K562 (cell line): ENCODE data around the gene SEC23B. TPM values are rescaled to one million over a fixed set of nuclear protein-coding genes. Genes with fewer than 3 reads are reported as not detected.

Experiments
- CREB1 ChIP-seq, 2 experiments: sonication (generic) in 1 of 2; formaldehyde crosslinking in 1 of 2; IDR thresholded peaks; 2 replicates each; pipeline versions ENCODE4 v1.6.1 to v1.8.0; 2012 to 2022; ENCODE audit warnings: inconsistent platforms in 1 of 2, mild to moderate bottlenecking in 1 of 2, missing genetic modification reagents in 1 of 2, moderate library complexity in 1 of 2
- CREM ChIP-seq: IDR thresholded peaks from 2 replicates; pipeline ENCODE4 v1.6.1; 2014; ENCODE audit warnings: antibody characterized with exemption, low read depth
- CXXC5 ChIP-seq: fragments of 250-450 bp; sonication (Bioruptor Pico); IDR thresholded peaks from 2 replicates; pipeline ENCODE4 v1.8.0; 2022; ENCODE audit warnings: inconsistent platforms, mild to moderate bottlenecking, moderate library complexity
- DDX20 ChIP-seq: fragments of 450-650 bp; IDR thresholded peaks from 2 replicates; pipeline ENCODE4 v1.6.1; 2016; ENCODE audit warnings: missing genetic modification characterization, low read depth, mild to moderate bottlenecking, missing compliant biosample characterization, moderate library complexity
- ETS2 ChIP-seq: IDR thresholded peaks from 2 replicates; pipeline ENCODE4 v1.6.1; 2016; ENCODE audit warnings: borderline replicate concordance, missing genetic modification characterization, mild to moderate bottlenecking, moderate library complexity, missing compliant biosample characterization; ENCODE audit not compliant: poor library complexity, severe bottlenecking
- MCM5 ChIP-seq: fragments of 450-650 bp; IDR thresholded peaks from 2 replicates; pipeline ENCODE4 v1.6.1; 2016; ENCODE audit warnings: low read depth
- MXI1 ChIP-seq: IDR thresholded peaks from 2 replicates; pipeline ENCODE4 v1.6.1; 2011; ENCODE audit warnings: low read depth, mild to moderate bottlenecking, improper control_type of control experiment, low read length
- NCOA1 ChIP-seq: fragments of 450-650 bp; IDR thresholded peaks from 2 replicates; pipeline ENCODE4 v1.6.1; 2016; ENCODE audit warnings: low read depth
- SAFB ChIP-seq: fragments of 200-400 bp; formaldehyde crosslinking; IDR thresholded peaks from 2 replicates; pipeline ENCODE4 v1.6.1; 2017; ENCODE audit warnings: low read depth, low read length, borderline replicate concordance
- XRCC5 ChIP-seq: fragments of 200-400 bp; formaldehyde crosslinking; IDR thresholded peaks from 2 replicates; pipeline ENCODE4 v1.6.1; 2017; ENCODE audit warnings: low read depth, mild to moderate bottlenecking, low read length
- ZBTB1 ChIP-seq: sonication (generic); formaldehyde crosslinking; IDR thresholded peaks from 2 replicates; pipeline ENCODE4 v1.8.1; 2023; ENCODE audit warnings: missing genetic modification reagents, low read depth, mild to moderate bottlenecking, borderline replicate concordance
- ZNF507 ChIP-seq: conservative IDR thresholded peaks from 2 replicates; pipeline ENCODE4 v1.6.1; 2017; ENCODE audit warnings: missing genetic modification characterization, missing compliant biosample characterization
- ZNF764 ChIP-seq: fragments of 250-450 bp; sonication (Bioruptor Pico); IDR thresholded peaks from 2 replicates; pipeline ENCODE4 v1.4.0; 2020; ENCODE audit warnings: low read depth, mild to moderate bottlenecking, moderate library complexity
- polyA plus RNA-seq, 8 experiments: library from polyadenylated mRNA; depleted of rRNA in 4 of 8; stranded (reverse) in 5 of 8; unstranded in 3 of 8; fragments of >200 nt; fragmentation: Nextera tagmentation in 2 of 8; fragmentation: Illumina TruSeq in 1 of 8; extraction: Ambion mirVana in 2 of 8; extraction: Trizol in 1 of 8; gene quantifications; 2 replicates each; pipeline versions ENCODE4 v1.2.1 to v1.2.3, GENCODE V29; 2011 to 2014; ENCODE audit warnings: inconsistent platforms in 1 of 8, missing spikeins in 1 of 8
- total RNA-seq, 7 experiments: library from RNA; depleted of rRNA in 6 of 7; stranded (reverse); fragments of >200 nt in 6 of 7; fragmentation: Illumina TruSeq in 2 of 7; extraction: Trizol in 2 of 7; gene quantifications; 2 replicates each; pipeline versions ENCODE4 v1.2.1 to v1.2.3, GENCODE V29; 2011 to 2021; ENCODE audit warnings: low replicate concordance in 1 of 7
- TF ChIP-seq, protein P1 (sequence below): fragments of 250-450 bp; sonication (Bioruptor Pico); IDR thresholded peaks from 2 replicates; pipeline ENCODE4 v1.5.0; 2021
- TF ChIP-seq, protein P2 (sequence below), 2 experiments: fragments of 450-650 bp in 1 of 2; IDR thresholded peaks; 2 replicates each; pipeline ENCODE4 v1.6.1; 2011 to 2017; ENCODE audit warnings: low read depth in 2 of 2, antibody characterized with exemption in 1 of 2, borderline replicate concordance in 1 of 2, low read length in 1 of 2, mild to moderate bottlenecking in 1 of 2, mixed read lengths in 1 of 2; ENCODE audit not compliant: control insufficient read depth in 1 of 2
- TF ChIP-seq, protein P3 (sequence below): fragments of 250-450 bp; sonication (Bioruptor Pico); IDR thresholded peaks from 2 replicates; pipeline ENCODE4 v1.4.0; 2020; ENCODE audit warnings: mild to moderate bottlenecking
- TF ChIP-seq, protein P4 (sequence below): sonication (generic); formaldehyde crosslinking; IDR thresholded peaks from 2 replicates; pipeline ENCODE4 v1.9.0; 2022; ENCODE audit warnings: mild to moderate bottlenecking, missing genetic modification reagents
- TF ChIP-seq, protein P5 (sequence below): fragments of 200-800 bp; sonication (Bioruptor generic); IDR thresholded peaks from 2 replicates; pipeline ENCODE4 v1.6.1; 2017; ENCODE audit warnings: missing genetic modification characterization, missing compliant biosample characterization

The SEC23B gene
- total and polyA plus RNA-seq, 9 of the 15 experiments (the other 6 are each of a cell fraction or from before 2014, with no cell fraction given), result 31.7 to 70.2 (median 38.5) TPM

DNA sequence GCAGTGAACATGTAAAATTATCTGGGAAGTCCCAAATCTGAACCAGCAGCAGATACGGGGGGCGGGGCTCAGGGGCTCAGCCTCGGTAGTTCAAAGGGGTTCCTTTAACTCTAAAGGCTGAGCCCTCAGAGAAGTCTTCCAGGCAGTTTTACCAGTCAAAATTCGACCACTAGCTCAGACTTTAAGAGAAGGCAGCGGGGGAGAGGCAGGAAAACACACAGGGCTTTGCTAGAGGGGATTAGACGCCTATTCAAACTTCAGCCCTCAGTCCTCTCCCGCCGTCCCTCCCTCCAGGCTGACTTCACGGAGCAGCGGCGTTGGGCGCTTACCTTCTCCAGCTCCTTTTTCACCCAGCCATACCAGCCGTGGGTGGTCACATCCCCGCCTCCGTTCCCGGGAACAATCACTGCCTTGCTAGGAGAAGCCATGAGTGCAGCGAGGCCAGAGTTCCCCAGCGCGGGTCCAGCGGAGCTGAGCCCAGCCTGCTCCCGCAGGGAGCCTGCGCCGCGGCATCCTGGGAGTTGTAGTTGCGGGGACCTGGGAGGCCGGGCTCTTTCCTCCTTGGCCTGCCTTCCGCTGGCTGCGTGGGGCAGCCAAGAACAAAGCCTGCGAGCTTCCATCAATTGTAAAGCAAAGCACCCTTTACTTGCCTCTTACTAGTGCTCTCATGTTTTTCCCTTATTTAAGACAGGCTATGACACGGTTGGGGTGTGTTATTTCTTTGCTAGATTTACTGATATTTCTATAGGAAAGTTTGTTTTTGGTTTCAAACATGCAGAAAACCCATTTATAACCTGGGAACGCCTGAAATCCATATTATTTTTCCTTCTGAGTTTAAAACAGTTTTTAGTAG lies 10.8 kb upstream of the SEC23B start, which contains the start of gene RBBP9 (continued):
- TF ChIP-seq CREM (peak; percentile 67), ZNF764 (no peak), ZBTB1 (CRISPR knock-in tag) (no peak), DDX20 (tag) (no peak), MXI1 (no peak), NCOA1 (peak; percentile 47; the same call in 1 of the 2 replicates), ETS2 (tag) (no peak), ZNF507 (tag) (no peak), XRCC5 (peak; percentile 52; the same call in 1 of the 2 replicates), SAFB (no peak), CREB1 (IDR thresholded peaks at IDR 0.05) (no peak), CREB1 (CRISPR knock-in tag; IDR thresholded peaks at IDR 0.05) (peak; percentile 21; the same call in 1 of the 2 replicates), MCM5 (no peak), CXXC5 (CRISPR knock-in tag) (peak; percentile 63)
- TF ChIP-seq, protein P1, sequence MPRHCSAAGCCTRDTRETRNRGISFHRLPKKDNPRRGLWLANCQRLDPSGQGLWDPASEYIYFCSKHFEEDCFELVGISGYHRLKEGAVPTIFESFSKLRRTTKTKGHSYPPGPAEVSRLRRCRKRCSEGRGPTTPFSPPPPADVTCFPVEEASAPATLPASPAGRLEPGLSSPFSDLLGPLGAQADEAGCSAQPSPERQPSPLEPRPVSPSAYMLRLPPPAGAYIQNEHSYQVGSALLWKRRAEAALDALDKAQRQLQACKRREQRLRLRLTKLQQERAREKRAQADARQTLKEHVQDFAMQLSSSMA (CRISPR knock-in tag), result no peak
- TF ChIP-seq, protein P2, sequence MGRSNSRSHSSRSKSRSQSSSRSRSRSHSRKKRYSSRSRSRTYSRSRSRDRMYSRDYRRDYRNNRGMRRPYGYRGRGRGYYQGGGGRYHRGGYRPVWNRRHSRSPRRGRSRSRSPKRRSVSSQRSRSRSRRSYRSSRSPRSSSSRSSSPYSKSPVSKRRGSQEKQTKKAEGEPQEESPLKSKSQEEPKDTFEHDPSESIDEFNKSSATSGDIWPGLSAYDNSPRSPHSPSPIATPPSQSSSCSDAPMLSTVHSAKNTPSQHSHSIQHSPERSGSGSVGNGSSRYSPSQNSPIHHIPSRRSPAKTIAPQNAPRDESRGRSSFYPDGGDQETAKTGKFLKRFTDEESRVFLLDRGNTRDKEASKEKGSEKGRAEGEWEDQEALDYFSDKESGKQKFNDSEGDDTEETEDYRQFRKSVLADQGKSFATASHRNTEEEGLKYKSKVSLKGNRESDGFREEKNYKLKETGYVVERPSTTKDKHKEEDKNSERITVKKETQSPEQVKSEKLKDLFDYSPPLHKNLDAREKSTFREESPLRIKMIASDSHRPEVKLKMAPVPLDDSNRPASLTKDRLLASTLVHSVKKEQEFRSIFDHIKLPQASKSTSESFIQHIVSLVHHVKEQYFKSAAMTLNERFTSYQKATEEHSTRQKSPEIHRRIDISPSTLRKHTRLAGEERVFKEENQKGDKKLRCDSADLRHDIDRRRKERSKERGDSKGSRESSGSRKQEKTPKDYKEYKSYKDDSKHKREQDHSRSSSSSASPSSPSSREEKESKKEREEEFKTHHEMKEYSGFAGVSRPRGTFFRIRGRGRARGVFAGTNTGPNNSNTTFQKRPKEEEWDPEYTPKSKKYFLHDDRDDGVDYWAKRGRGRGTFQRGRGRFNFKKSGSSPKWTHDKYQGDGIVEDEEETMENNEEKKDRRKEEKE (IDR thresholded peaks at IDR 0.05; ENCODE audit: borderline replicate concordance in 1 of 2, control insufficient read depth in 1 of 2, low read depth in 2 of 2, low read length in 1 of 2), result no peak
- TF ChIP-seq, protein P3, sequence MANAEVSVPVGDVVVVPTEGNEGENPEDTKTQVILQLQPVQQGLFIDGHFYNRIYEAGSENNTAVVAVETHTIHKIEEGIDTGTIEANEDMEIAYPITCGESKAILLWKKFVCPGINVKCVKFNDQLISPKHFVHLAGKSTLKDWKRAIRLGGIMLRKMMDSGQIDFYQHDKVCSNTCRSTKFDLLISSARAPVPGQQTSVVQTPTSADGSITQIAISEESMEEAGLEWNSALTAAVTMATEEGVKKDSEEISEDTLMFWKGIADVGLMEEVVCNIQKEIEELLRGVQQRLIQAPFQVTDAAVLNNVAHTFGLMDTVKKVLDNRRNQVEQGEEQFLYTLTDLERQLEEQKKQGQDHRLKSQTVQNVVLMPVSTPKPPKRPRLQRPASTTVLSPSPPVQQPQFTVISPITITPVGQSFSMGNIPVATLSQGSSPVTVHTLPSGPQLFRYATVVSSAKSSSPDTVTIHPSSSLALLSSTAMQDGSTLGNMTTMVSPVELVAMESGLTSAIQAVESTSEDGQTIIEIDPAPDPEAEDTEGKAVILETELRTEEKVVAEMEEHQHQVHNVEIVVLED (CRISPR knock-in tag), result no peak
- TF ChIP-seq, protein P4, sequence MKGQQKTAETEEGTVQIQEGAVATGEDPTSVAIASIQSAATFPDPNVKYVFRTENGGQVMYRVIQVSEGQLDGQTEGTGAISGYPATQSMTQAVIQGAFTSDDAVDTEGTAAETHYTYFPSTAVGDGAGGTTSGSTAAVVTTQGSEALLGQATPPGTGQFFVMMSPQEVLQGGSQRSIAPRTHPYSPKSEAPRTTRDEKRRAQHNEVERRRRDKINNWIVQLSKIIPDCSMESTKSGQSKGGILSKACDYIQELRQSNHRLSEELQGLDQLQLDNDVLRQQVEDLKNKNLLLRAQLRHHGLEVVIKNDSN (CRISPR knock-in tag), result no peak
- TF ChIP-seq, protein P5, sequence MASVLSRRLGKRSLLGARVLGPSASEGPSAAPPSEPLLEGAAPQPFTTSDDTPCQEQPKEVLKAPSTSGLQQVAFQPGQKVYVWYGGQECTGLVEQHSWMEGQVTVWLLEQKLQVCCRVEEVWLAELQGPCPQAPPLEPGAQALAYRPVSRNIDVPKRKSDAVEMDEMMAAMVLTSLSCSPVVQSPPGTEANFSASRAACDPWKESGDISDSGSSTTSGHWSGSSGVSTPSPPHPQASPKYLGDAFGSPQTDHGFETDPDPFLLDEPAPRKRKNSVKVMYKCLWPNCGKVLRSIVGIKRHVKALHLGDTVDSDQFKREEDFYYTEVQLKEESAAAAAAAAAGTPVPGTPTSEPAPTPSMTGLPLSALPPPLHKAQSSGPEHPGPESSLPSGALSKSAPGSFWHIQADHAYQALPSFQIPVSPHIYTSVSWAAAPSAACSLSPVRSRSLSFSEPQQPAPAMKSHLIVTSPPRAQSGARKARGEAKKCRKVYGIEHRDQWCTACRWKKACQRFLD (CRISPR knock-in tag), result no peak
